HEK293T (cell line): ENCODE data around the gene NCOA7.

Source experiments
- CTBP1 ChIP-seq: fragments of 450-650 bp; IDR thresholded peaks from 2 replicates; pipeline ENCODE4 v1.6.1; 2016; ENCODE audit warnings: borderline replicate concordance
- FOXM1 ChIP-seq: fragments of 450-650 bp; IDR thresholded peaks from 2 replicates; pipeline ENCODE4 v1.6.1; 2017; ENCODE audit warnings: mild to moderate bottlenecking, borderline replicate concordance
- HDGF ChIP-seq: fragments of 450-650 bp; IDR thresholded peaks from 2 replicates; pipeline ENCODE4 v1.6.1; 2017; ENCODE audit warnings: antibody characterized with exemption, borderline replicate concordance
- NFRKB ChIP-seq: fragments of 450-650 bp; IDR thresholded peaks from 2 replicates; pipeline ENCODE4 v1.6.1; 2016; ENCODE audit warnings: mild to moderate bottlenecking, moderate library complexity
- PKNOX1 ChIP-seq: fragments of 450-650 bp; IDR thresholded peaks from 2 replicates; pipeline ENCODE4 v1.6.1; 2016
- SP1 ChIP-seq: fragments of 450-650 bp; IDR thresholded peaks from 2 replicates; pipeline ENCODE4 v1.6.1; 2017
- SUZ12 ChIP-seq: fragments of 450-650 bp; IDR thresholded peaks from 2 replicates; pipeline ENCODE4 v1.6.1; 2016; ENCODE audit warnings: mild to moderate bottlenecking
- TARDBP ChIP-seq: fragments of 450-650 bp; IDR thresholded peaks from 2 replicates; pipeline ENCODE4 v1.6.1; 2016

GRCh38 chr6:125841356-125842090 is 50.8 kb downstream of the NCOA7 start:
- TF ChIP-seq SP1: no peak
- TF ChIP-seq HDGF: no peak
- no peak for TF ChIP-seq FOXM1
- peak; percentile 79 for TF ChIP-seq PKNOX1
- TF ChIP-seq SUZ12: no peak
- no peak for TF ChIP-seq CTBP1
- no peak for TF ChIP-seq TARDBP
- TF ChIP-seq NFRKB: no peak
